ENCODE measurements around the gene ERMAP. TPM values are rescaled to one million over a fixed set of nuclear protein-coding genes. Genes with fewer than 3 reads are reported as not detected.

ERMAP gene
- total RNA-seq, 4 donors from 2014 or later = 5.8 to 13.2 (median 12.6) TPM

DNA sequence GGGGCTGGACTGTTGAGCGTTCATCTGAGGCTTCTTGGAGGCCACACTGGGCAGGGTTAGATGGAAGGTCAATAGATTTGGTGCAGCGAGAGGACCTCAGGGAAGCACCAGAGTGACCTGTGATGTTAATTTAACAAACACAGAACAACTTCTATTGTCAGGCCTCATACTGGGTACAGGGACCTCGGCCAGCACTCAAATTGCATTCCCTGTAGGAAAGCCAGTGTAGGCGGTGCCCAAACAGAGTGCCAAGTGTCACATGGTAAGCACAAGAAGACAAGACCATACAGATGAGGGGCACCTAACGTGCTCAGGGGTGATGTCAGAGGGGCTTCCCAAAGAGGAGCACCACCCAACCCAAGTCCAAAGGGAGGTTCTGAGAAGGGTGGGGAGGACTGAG, 30.8 kb upstream of the ERMAP start:
- TF ChIP-seq, protein P1, sequence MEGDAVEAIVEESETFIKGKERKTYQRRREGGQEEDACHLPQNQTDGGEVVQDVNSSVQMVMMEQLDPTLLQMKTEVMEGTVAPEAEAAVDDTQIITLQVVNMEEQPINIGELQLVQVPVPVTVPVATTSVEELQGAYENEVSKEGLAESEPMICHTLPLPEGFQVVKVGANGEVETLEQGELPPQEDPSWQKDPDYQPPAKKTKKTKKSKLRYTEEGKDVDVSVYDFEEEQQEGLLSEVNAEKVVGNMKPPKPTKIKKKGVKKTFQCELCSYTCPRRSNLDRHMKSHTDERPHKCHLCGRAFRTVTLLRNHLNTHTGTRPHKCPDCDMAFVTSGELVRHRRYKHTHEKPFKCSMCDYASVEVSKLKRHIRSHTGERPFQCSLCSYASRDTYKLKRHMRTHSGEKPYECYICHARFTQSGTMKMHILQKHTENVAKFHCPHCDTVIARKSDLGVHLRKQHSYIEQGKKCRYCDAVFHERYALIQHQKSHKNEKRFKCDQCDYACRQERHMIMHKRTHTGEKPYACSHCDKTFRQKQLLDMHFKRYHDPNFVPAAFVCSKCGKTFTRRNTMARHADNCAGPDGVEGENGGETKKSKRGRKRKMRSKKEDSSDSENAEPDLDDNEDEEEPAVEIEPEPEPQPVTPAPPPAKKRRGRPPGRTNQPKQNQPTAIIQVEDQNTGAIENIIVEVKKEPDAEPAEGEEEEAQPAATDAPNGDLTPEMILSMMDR (IDR thresholded peaks at IDR 0.05) = no peak
- ATAC-seq (ENCODE audit: low FRiP score) = no peak
- no peak for DNase-seq (ENCODE audit: low spot score)

DNA sequence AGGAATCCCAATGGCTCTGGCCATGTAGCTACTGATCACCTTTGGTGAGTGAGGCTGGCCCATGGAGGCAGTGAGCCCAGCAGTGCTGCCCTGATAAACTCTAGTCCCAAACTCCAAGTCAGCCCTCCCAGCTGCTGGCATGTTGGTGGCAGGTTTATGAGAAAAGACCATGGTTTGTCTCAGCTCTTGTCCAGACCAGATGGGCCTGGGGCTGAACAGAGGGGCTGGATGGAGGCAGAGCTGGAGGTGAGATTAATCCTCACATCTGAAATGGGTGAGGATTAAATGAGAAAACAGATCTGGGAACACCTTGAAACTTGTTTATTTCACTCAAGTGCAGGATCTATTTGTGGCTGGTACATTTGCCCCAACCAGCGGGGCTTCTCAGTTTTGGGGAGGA, 28.9 kb upstream of the ERMAP start:
- no peak for DNase-seq (ENCODE audit: low spot score)
- no peak for ATAC-seq (ENCODE audit: low FRiP score)
- TF ChIP-seq, protein P1 (IDR thresholded peaks at IDR 0.05) = no peak

DNA sequence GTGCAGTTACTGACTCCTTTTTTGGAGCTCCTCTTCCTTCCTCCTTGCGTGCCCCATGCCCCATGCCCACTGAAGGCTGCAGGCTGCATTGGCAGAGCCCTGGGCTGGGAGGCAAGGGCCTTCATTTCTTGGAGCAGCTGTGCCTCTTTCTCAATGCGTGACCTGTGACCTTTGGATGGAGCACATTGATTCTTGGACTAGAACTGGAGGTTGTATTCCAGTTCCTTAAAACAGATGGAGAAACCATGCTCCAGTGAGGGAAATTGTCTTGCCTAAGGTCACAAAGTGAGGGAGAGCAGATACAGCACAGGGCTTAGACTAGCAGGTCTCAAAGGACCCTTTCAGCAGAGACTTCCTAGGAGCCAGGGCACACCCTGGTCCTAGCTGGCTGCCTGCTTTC, 23.1 kb upstream of the ERMAP start:
- ATAC-seq (ENCODE audit: low FRiP score) (no peak), DNase-seq (ENCODE audit: low spot score) (no peak)
- TF ChIP-seq, protein P1 (IDR thresholded peaks at IDR 0.05) = no peak

DNA sequence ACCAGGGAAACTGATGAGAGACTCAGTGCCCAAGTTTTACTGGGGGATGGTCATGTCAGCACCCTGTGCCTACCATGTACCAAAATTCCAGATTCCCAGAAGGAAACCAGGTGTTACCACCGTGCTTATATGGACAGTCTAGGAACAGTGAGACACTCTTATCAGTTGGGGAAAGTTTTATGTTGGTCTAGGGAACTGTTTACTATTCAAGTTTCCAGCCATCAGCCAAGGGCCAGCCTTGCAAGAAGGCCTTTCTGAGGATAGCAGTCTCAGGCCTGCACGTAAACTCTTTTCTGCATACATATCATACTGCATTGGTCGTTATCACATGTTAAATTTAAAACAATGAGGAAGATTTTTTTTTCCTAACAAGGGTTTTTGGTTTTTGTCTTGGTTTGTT, 19.5 kb upstream of the ERMAP start:
- DNase-seq (ENCODE audit: low spot score) (no peak), ATAC-seq (ENCODE audit: low FRiP score) (no peak)
- TF ChIP-seq, protein P1 (IDR thresholded peaks at IDR 0.05) = no peak

DNA sequence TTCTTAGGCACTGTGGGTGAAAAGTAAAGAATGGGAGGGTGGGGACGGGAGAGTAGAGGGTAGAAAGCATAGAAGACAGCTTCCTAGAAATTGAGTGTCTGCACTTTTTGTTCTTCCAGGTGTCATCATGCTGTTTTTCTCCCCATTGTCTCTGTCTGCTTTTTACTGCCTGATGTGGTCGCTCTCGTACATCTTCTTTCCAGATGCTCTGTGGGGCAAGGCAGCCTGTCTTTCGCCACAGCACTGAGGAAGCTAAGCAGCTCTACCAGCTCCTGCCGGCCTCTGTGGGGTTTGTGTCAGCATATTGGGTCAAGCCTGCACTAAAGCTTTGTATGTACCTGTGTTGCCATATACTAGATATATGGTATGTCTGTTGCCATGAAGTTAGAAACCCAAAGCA, 18.9 kb upstream of the ERMAP start:
- TF ChIP-seq, protein P1 (IDR thresholded peaks at IDR 0.05) = no peak
- DNase-seq (ENCODE audit: low spot score) (no peak), ATAC-seq (ENCODE audit: low FRiP score) (no peak)

DNA sequence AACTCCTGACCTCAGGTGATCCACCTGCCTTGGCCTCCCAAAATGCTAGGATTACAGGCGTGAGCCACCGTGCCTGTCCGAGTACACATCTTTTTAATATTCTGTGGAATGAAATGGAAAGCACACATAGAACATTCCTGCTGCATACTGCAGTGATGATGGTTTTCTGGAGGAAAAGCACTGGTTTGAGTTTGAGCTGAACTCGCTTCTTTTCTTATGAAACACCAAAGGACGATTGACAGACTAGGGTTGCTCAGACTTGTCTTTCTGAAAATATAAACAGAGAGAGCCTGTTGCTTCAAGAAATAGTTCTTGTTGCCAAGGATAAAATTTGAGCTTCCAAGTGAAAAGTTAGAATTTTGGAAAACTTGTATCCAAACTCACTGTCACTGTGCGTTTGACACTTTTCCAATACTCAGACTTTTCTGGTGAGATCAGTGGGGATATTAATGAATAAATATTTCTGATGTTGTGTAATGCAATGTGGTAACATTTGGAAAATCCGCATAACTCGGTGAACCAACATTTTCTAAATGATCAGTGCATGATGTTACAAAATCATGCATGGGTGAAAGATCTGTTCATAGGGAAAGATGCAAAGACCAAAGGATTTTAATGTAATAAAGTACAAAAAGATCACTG, 15.0 kb upstream of the ERMAP start:
- no peak for ATAC-seq (ENCODE audit: low FRiP score)
- no peak for DNase-seq (ENCODE audit: low spot score)
- TF ChIP-seq, protein P1 (IDR thresholded peaks at IDR 0.05) = no peak

DNA sequence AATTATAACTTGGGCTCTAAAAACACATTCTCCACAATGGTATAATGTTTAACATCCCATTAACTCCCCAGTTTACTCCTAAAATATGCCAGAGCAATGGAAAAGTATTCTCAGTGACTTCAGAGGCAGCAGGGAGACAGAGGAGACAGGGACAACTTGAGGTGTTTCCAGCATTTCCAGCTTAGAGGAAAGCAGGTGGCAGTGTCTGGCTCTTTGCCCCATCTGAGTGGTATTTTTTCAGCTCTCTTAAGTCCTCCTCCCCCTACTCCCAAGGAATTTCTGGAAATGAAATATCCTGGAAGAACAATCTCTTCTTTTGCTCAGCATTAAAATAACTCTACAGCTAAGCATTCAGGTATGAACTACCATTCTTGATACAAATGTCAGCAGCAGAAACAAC, 10.8 kb upstream of the ERMAP start:
- no peak for DNase-seq (ENCODE audit: low spot score)
- ATAC-seq (ENCODE audit: low FRiP score) = no peak
- TF ChIP-seq, protein P1 (IDR thresholded peaks at IDR 0.05) = no peak
